ENCODE measurements around the gene YTHDC1.
"Not testable (repeated sequence)": the region's sequence is repeated elsewhere in the genome, so short reads cannot be mapped to it uniquely, and the experiment has no call there.

YTHDC1 gene

DNA sequence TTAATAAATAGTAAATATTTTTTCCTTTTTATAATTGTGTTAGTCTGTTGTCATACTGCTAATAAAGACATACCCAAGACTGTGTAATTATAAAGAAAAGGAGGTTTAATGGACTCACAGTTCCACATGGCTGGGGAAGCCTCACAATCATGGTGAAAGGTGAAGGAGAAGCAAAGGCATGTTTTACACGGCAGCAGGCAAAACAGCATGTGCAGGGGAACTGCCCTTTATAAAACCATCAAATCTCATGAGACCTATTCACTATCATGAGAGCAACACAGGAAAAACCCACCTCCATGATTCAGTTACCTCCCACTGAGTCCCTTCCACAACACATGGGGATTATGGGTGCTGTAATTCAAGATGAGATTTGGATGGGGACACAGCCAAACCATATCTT is 58.6 kb downstream of the YTHDC1 start:
- no peak for DNase-seq

DNA sequence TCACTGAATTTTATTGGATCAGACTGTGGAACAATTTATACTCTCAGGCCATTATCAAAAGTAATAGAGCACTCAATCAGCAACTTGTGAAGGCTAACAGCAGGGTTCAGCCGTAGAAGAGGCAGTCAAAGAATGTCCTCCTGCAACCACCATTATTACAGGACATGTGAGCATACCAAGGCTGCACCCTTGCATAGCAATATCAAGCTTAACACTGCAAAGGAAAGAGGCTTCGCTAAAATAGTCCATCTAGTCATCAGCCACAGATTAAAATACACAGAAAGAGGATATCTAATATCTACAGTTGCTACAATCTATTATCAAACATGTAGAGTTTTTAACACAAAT is 61.5 kb downstream of the YTHDC1 start:
- DNase-seq: no peak

DNA sequence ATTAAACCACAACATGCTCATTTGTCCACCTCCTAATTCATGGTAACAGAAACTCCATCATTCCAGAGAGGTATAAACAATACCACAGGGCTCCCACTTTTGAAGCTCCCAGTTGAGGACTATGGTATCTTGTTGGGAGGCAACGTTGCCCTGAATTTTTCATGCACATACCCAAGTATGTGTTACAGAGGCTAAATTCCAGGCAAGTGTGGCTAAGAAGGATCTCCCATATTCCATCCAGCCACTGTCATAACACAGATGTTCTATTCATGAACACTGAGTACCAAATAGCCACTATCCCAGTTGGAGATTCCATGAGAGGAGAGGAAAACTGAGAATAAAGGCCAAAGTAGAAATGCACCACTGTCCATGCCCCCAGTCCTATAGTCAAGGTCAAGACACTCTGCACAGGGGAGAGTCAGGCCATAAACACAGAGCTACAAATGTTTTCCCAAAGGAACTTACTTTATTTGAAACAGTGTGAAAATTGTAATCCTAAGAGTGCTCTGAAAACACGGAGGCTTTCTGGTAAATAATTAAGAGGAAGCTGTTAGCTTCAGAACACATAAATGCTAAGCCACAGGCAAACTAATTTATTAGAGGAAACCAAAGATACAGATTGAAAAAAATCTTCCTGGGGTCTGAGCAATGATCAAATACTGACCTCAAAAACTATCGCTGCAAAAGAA is 62.0 kb downstream of the YTHDC1 start:
- DNase-seq: no peak

DNA sequence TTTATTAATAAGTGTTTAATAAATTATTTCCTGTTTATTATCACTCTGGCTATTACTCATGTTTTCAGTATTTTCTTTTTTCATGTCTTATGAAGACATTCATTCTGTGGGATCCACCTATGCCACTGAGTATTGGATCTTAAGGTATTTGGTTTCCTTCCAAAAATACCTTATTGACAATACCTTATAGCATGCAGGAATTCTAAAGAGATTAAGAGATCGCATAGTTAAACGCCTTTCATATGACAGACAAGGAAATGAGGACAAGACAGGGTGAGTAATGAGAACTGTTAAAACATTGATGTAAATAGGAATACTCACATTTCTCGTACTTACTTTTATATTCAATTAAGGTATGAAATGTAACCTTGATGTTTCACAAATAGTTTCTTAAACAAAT is 66.2 kb downstream of the YTHDC1 start:
- no peak for DNase-seq

DNA sequence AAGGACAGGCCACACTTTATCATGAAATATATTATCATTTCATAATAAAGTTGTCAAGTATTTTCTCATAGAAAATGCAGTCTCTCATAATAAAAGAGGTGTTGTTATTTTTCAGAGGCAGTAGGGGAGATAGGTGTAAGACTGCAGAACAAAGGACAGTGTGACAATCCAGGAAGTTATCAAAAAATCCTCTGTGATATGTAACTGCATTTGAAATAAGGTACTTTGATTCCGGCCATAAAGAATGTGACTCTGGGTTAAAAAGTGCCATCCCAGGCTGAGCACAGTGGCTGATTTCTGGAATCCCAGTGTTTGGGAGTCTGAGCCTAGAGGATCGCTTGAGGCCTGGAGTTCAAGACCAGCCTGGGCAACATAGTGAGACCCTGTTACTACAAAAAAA is 66.8 kb downstream of the YTHDC1 start:
- DNase-seq: no peak

DNA sequence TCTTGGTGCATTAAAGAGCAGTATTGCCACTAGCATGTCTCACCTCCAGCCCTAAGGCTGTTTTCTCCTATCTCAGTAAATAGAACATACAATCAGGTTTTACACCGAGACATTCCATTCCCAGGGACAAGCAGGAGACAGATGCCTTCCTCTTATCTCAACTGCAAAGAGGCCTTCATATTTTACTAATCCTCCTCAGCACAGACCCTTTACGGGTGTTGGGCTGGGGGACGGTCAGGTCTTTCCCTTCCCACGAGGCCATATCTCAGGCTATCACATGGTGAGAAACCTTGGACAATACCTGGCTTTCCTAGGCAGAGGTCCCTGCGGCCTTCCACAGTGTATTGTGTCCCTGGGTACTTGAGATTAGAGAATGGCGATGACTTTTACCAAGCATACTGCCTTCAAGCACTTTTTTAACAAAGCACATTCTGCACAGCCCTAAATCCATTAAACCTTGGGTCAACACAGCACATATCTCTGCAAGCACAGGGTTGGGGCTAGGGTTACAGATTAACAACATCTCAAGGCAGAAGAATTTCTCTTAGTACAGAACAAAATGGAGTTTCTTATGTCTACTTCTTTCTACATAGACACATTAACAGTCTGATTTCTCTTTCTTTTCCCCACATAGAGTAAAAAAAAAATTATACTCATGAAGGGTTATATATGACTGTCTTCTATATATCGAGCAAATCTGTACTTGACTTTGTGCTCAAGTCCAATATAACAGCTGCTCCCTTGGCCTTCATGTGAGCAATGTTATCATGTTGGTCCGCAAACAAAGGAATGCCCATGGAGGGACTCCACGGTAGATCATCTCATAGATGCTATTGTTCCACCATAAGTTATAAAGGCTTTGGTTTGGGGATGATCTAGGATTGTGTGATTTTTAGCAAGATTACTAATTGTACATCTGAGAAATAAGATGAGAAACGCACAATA is 67.8 kb downstream of the YTHDC1 start:
- not testable (repeated sequence) for DNase-seq

DNA sequence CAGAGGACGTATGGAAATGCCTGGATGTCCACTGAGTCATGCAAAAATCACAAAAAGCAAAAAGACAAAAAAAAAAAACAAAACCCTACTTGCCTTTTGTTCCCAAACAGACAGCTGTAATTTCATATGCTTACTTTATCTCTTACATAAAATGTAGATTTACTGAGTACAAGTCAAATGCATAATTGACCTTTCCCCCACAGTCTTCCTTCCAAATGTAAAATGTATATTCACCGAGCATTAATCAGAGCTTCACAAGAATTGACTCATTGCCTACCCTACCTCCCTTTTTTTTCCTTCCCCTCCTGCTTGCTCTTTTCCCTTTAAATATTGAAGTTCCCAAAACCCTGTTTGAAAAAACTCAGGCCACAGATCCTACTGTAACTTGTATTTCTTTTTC is 71.9 kb downstream of the YTHDC1 start:
- no peak for DNase-seq

DNA sequence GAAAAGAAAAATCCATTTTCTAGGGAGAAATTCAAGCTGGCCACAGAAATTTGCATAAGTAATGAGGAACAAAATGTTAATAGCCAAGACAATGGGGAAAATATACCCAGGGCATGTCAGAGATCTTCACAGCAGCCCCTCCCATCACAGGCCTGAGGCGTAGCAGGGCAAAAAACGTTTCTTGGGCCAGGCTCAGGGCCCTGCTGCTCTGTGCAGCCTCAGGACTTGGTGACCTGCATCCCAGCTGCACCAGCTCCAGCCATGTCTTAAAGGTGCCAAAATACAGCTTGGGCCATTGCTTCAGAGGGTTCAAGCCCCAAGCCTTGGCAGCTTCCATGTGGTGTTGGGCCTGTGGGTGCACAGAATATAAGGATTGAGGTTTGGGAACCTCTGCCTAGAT is 72.3 kb downstream of the YTHDC1 start:
- no peak for DNase-seq

DNA sequence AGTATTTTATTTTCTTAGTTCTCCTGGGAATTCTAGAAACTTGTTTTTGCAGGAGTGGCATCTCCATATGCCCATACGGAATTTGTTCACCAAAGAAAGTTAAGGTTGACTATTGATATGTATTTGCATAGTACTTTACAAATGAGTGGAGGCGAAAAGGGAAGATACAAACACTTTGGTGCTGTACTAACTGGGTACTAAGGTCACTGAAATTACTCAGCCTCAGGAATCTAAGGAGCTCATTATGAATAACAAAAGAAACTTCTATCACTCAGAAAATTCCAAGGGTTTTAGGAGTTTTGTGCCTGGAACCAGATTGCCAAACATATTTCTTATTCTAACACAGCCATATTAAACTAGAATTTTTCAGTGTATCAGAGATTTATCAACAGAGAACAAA is 77.0 kb downstream of the YTHDC1 start:
- DNase-seq: no peak

DNA sequence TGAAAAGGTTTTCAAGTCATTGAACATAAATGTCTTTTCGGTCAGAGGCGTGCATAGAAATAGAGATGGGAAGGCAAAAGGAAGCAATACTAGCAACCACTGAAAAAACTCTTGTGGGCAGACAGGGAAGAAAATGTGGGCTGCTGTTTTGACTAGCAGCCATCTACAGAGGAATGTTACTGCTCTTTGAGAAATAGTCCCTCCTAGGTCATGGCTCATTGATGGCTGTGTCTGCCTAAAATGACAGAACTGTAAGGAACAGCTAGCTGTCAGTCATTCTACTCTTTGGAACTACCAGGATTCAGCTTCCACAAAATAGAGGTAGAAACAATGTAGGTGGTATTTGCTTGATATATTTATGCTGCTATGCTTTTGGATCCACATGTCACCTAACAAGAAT is 77.5 kb downstream of the YTHDC1 start:
- no peak for DNase-seq

DNA sequence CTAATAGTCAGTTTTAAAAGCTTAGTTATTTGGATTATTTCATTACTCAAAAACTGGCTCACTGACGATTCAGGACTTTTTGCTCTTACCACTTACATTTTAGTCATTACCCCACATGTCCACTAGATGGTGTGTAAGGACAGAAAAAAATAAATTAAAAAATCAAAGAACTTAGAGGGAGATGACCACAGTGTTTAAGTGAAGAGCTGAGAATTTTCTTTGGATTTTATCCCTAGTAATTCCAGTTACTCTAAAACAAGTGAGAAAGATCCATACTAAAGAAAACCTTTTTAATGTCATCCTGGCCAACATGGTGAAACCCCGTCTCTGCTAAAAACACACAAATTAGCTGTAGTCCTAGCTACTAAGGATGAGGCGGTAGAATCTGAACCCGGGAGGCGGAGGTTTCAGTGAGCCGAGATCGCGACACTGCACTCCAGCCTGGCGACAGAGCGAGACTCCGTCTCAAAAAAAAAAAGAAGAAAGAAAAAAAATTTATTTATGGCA is 78.0 kb downstream of the YTHDC1 start:
- DNase-seq: peak in 2 of 51 donors; percentile 2 to 38

DNA sequence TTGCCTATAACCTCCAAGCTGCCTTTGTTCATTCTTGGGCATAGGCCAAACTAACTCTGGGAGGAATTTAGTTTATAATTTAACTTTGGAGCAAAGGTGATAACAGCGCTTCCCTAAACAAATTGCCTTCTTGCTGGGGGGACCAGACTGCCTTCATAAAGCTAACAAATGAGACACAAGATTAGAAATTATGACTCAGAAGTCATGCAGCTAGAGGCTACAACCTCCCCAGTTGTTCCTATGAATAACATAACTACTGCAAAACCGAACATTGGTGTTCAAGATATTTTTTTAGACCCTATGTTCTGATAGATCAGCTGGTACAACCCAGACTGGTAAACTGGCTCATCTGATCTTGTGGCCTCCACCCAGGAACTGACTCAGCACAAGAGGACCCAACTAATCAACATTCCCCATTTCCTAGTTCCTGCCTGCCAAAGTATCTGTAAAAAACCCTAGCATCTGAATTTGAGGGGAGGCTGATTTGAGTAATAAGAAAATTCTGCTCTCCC is 82.4 kb downstream of the YTHDC1 start:
- DNase-seq: no peak

DNA sequence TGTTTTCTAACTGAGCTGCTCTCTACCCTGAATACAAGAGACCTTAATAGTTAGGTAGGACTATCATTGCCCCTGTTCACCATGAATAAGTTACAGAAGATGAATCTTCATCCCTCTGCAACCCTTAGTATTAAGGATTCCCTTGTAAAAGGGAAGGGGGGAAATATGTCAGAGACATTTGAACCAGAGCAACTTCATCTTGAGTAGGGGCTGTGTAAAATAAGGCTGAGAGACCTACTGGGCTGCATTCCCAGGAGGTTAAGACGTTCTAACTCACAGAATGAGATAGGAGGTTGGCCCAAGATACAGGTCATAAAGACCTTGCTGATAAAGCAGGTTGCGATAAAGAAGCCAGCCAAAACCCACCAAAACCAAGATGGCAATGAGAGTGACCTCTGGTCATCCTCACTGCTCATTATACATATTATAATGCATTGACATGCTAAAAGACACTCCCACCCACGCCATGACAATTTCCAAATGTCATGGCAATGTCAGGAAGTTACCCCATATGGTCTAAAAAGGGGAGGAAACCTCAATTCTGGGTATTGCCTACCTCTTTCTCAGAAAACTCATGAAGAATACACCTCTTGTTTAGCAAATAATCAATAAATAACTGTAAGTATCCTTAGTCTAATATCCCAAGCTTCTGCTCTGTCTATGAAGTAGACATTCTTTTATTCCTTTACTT is 84.9 kb downstream of the YTHDC1 start:
- DNase-seq: no peak
